ENCODE results near the gene SWSAP1. TPM values are rescaled to one million over a fixed set of nuclear protein-coding genes. Genes with fewer than 3 reads are reported as not detected.

The SWSAP1 gene
- total and polyA plus RNA-seq, 9 of the 15 experiments (the other 6 are each of a cell fraction or from before 2014, with no cell fraction given): 0.18 to 2.8 (median 1.7) TPM

DNA sequence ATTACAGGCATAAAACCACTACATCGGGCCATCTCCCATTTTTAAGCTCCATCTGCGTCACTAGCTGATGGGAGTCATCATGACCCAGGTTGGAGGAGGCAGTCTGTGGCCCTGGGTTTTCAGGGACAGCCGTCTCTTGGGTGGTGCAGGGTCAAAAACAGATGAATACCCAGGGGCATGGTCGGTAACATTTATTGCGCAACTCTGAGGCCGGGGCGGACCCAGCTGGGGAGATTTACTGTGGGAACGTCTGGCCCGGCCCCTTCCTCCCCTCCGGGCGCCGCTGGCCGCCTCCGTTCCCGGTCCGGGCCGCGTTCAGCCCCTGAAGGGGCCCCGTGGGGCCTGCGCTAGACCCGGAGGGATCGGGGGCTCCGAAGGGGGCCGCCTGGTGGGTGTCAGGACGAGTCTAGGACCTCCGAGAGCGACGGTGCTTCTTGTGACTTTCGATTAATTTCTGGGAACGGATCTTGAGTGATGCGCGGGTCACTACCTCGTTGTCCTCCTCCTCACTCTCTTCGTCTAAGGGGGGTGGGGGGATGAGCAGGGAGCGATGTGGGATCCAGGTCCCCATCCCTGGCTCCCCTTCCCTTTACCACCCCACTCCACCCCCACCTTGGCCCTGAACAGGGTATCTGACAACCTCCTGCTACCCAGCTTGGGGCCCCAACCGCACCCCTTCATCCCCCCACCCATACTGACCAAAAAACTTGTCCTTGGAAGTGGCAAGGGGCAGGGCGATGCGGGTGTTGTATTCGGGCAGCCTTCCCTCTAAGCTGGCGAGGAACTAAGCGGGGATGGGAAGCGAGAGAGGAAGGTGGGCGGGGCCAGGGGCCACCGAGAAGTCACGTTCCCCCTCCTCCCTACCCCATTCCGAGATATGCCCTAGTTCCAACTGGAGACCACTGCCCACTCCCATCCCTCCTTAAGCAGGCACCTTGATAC lies 46.2 kb downstream of the SWSAP1 start:
- no peak overlapping the region for H3K27ac ChIP-seq (ENCODE audit: extremely low read depth, low read depth, low read length)
- H3K9me3 ChIP-seq (replicated peaks; ENCODE audit: control insufficient read depth, insufficient read depth, low read depth, low read length): no peaks in the 10 kb centered on the region; the same call in 1 of the 2 replicates
- no peak overlapping the region for H3K4me3 ChIP-seq
- ChIA-PET POLR2A (interaction anchor here (0.6 to 1.2 kb wide), 6 partner anchors 10 to 372 kb away, joined by 3 to 5 read pairs (median 3); partner anchors contain the start of gene EPOR), CTCF (ENCODE audit: low intra/inter-chr PET ratio) (no interaction called here)
- H3K4me2 ChIP-seq (ENCODE audit: insufficient read depth, low read length): 0 out of 2 replicates have a peak overlapping the region, but pooled peaks have one; percentile 3
- H3K4me1 ChIP-seq (replicated peaks in 1 of 2; ENCODE audit: control insufficient read depth in 2 of 2, insufficient read depth in 2 of 2, low read length in 2 of 2): peaks cover 2 to 56% of the 10 kb centered on the region in 2 experiments; a peak in 3 of 5 replicates
- no TSS peak for BruUV-seq (replicated peaks)
- intact Hi-C loops (cut with micrococcal nuclease): no loop called here
- no peaks in the 10 kb centered on the region for H3K9me1 ChIP-seq (ENCODE audit: control insufficient read depth, insufficient read depth, low read length)
- H3K36me3 ChIP-seq (ENCODE audit: control insufficient read depth, insufficient read depth, low read length): no peaks in the 10 kb centered on the region
- in situ Hi-C loops (cut with MboI): no loop called here
- no peaks in the 10 kb centered on the region for H4K20me1 ChIP-seq (replicated peaks; ENCODE audit: control insufficient read depth, insufficient read depth, low read length)
- peak overlapping the region; percentile 3; the same call in 1 of the 2 replicates for H2AFZ ChIP-seq (ENCODE audit: low read depth, low read length)
- FAIRE-seq (no peak), DNase-seq (ENCODE audit: extremely low read depth in 1 of 4, low spot score in 3 of 4) (peak in 2 of 4 experiments; percentile 31 to 41), ATAC-seq (no peak; the same call in 2 of the 3 replicates)
- H3K27me3 ChIP-seq (ENCODE audit: control insufficient read depth in 2 of 2, insufficient read depth in 2 of 2, low read length in 2 of 2): peaks cover 2 to 23% of the 10 kb centered on the region in 2 experiments; a peak in 3 of 5 replicates
- H3K79me2 ChIP-seq (ENCODE audit: control insufficient read depth, insufficient read depth, low read length): no peaks in the 10 kb centered on the region
- H3K9ac ChIP-seq (ENCODE audit: insufficient read depth in 1 of 2, low read depth in 2 of 2, low read length in 2 of 2): peak overlapping the region in 1 of 2 experiments; percentile 76; a peak in 1 of 4 replicates
- WGBS (ENCODE audit: insufficient coverage, low coverage, missing lambda C conversion rate): 15% methylated on average over 43 of the region's 46 CpGs
- TF ChIP-seq PKNOX1 (IDR thresholded peaks at IDR 0.05) (peak; percentile 66), CEBPB (tag; IDR thresholded peaks at IDR 0.05) (peak; percentile 99), DNMT1 (IDR thresholded peaks at IDR 0.05) (no peak), RAD51 (IDR thresholded peaks at IDR 0.05; ENCODE audit: borderline replicate concordance, low read depth) (no peak), CEBPG (CRISPR knock-in tag; IDR thresholded peaks at IDR 0.05) (peak; percentile 86), CEBPG (tag; conservative IDR thresholded peaks at IDR 0.05 in 1 of 2, IDR thresholded peaks at IDR 0.05 in 1 of 2) (peak; percentile 91 to 98), ZNF696 (CRISPR knock-in tag; conservative IDR thresholded peaks at IDR 0.05) (no peak), MCM7 (IDR thresholded peaks at IDR 0.05) (no peak), EP400 (IDR thresholded peaks at IDR 0.05) (no peak), BCOR (IDR thresholded peaks at IDR 0.05) (no peak), PTRF (tag; IDR thresholded peaks at IDR 0.05) (no peak), MEF2D (tag; conservative IDR thresholded peaks at IDR 0.05; ENCODE audit: low read depth) (no peak), THRA (IDR thresholded peaks at IDR 0.05) (no peak), ZNF143 (CRISPR knock-in tag; IDR thresholded peaks at IDR 0.05) (no peak), ZNF165 (CRISPR knock-in tag; IDR thresholded peaks at IDR 0.05; ENCODE audit: borderline replicate concordance) (no peak), ADNP (tag; IDR thresholded peaks at IDR 0.05) (no peak)
- TF ChIP-seq, protein P1, sequence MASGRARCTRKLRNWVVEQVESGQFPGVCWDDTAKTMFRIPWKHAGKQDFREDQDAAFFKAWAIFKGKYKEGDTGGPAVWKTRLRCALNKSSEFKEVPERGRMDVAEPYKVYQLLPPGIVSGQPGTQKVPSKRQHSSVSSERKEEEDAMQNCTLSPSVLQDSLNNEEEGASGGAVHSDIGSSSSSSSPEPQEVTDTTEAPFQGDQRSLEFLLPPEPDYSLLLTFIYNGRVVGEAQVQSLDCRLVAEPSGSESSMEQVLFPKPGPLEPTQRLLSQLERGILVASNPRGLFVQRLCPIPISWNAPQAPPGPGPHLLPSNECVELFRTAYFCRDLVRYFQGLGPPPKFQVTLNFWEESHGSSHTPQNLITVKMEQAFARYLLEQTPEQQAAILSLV (tag; IDR thresholded peaks at IDR 0.05): peak; percentile 67; the same call in 1 of the 2 replicates
- TF ChIP-seq, protein P2, sequence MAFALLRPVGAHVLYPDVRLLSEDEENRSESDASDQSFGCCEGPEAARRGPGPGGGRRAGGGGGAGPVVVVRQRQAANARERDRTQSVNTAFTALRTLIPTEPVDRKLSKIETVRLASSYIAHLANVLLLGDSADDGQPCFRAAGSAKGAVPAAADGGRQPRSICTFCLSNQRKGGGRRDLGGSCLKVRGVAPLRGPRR (CRISPR knock-in tag; IDR thresholded peaks at IDR 0.05): no peak
